ENCODE results near the gene CD164. TPM values are rescaled to one million over a fixed set of nuclear protein-coding genes. Genes with fewer than 3 reads are reported as not detected.

The CD164 gene
- total and polyA plus RNA-seq, 8 donors = 53.6 to 147 (median 104) TPM

DNA sequence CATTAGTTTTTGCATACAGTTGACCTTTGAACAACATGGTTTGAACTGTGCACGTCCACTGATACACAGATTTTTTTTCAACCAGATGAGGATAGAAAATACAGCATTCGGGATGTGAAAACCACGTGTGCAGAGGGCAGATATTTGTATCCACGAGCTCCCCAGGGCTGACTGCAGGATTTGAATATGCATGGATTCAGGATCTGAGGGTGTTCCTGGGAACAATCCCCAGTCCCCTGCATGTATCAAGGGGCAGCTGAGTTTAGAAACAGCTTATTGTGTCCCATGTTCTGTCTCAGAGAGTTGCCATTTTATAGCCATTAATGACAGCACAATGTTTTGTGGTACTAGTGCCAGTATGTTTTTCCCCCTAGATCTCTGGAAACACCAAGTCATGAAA, 53.6 kb downstream of the CD164 start:
- H3K27ac ChIP-seq = no peak overlapping the region
- no peak for FAIRE-seq
- intact Hi-C loops (cut with DNase I) = no loop called here
- no peaks in the 10 kb centered on the region for H3K27me3 ChIP-seq
- H3K4me3 ChIP-seq = no peak overlapping the region
- no peaks in the 10 kb centered on the region for H3K4me1 ChIP-seq
- H3K36me3 ChIP-seq = no peaks in the 10 kb centered on the region
- TF ChIP-seq, protein P1, sequence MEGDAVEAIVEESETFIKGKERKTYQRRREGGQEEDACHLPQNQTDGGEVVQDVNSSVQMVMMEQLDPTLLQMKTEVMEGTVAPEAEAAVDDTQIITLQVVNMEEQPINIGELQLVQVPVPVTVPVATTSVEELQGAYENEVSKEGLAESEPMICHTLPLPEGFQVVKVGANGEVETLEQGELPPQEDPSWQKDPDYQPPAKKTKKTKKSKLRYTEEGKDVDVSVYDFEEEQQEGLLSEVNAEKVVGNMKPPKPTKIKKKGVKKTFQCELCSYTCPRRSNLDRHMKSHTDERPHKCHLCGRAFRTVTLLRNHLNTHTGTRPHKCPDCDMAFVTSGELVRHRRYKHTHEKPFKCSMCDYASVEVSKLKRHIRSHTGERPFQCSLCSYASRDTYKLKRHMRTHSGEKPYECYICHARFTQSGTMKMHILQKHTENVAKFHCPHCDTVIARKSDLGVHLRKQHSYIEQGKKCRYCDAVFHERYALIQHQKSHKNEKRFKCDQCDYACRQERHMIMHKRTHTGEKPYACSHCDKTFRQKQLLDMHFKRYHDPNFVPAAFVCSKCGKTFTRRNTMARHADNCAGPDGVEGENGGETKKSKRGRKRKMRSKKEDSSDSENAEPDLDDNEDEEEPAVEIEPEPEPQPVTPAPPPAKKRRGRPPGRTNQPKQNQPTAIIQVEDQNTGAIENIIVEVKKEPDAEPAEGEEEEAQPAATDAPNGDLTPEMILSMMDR (IDR thresholded peaks at IDR 0.05) = no peak
- no peak for DNase-seq
- no peak for ATAC-seq
- H3K9me3 ChIP-seq = no peaks in the 10 kb centered on the region
- 66 to 68% methylated on average over 4 of the region's 4 CpGs for WGBS, 2 donors

GRCh38 chr6:109327959-109328358, 54.3 kb downstream of the CD164 start:
- intact Hi-C loops (cut with DNase I) = no loop called here
- Histone ChIP-seq H3K27ac (no peak overlapping the region), H3K4me1 (no peaks in the 10 kb centered on the region), H3K27me3 (no peaks in the 10 kb centered on the region), H3K36me3 (no peaks in the 10 kb centered on the region), H3K9me3 (no peaks in the 10 kb centered on the region), H3K4me3 (no peak overlapping the region)
- FAIRE-seq (no peak), DNase-seq (no peak), ATAC-seq (no peak)
- whole genome bisulfite sequencing, 2 donors = 88 to 100% methylated on average over 1 of the region's 1 CpG
- TF ChIP-seq, protein P1 (IDR thresholded peaks at IDR 0.05) = no peak

DNA sequence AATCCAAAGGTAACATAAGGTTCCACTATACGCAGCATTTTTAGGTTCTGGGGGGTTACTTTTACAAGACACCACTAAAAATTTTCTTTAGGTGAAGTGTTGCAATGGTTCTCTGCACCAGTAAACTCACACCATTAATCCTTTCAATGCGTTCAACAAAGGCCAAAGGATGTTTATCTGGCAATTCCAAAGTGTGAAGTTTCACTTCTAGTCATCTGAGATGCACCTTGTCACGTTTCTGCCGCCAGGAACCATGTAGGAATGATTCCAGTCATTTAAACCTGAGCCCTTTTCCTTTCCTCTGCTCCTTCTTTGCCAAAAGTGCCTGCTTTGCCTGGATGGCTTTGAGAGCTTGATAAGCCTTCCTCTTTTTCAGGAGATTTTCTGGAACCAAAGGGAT, 54.8 kb downstream of the CD164 start:
- no peak for ATAC-seq
- WGBS, 2 donors = 84 to 94% methylated on average over 4 of the region's 4 CpGs
- Histone ChIP-seq H3K4me1 (no peaks in the 10 kb centered on the region), H3K4me3 (no peak overlapping the region), H3K27me3 (no peaks in the 10 kb centered on the region), H3K27ac (no peak overlapping the region), H3K36me3 (no peaks in the 10 kb centered on the region), H3K9me3 (no peaks in the 10 kb centered on the region)
- TF ChIP-seq, protein P1 (IDR thresholded peaks at IDR 0.05) = no peak
- intact Hi-C loops (cut with DNase I) = no loop called here
- no peak for DNase-seq
- FAIRE-seq = no peak

DNA sequence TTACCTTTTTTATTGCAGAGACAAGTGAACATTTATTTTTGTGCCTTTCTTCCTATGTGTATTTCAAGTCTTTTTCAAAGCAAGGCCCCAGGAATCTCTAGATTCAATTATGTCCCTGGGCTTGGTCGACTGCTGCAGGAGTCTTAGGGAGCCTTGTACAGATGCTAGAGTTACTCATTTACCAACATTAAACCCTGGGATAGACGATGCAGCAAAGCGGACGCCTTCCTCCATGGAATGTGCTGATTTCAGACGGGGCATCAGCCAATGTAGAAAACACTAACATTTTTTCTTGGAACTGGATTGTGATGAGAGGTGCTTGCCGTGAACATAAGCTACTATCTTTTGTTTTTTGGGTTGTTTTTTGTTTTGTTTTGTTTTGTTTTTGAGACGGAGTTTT, 55.9 kb downstream of the CD164 start:
- Histone ChIP-seq H3K27me3 (no peaks in the 10 kb centered on the region), H3K27ac (no peak overlapping the region), H3K36me3 (no peaks in the 10 kb centered on the region), H3K4me3 (no peak overlapping the region), H3K9me3 (no peaks in the 10 kb centered on the region), H3K4me1 (no peaks in the 10 kb centered on the region)
- FAIRE-seq = no peak
- no peak for ATAC-seq
- TF ChIP-seq, protein P1 (IDR thresholded peaks at IDR 0.05) = no peak
- 69 to 77% methylated on average over 7 of the region's 7 CpGs for WGBS, 2 donors
- intact Hi-C loops (cut with DNase I) = no loop called here
- no peak for DNase-seq

DNA sequence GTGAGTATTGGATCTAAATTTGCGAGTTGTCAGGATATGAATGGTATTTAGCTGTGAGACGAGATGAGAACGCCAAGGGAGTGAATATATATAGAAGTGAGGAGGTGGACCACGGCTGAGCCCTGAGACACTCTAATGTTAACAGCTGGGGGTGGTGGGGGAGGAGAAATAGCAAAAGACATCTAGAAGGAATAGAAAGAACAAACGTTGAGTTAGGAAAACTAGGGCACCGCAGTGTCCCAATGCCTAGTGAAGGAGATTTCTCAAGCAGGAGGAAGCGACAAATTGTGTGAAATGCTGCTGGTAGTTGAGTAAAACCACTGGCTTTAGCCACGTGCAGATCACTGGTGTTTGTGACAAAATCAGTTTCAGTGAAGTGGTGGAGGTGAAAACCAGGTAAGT, 56.9 kb downstream of the CD164 start:
- FAIRE-seq (no peak), ATAC-seq (no peak), DNase-seq (no peak)
- Histone ChIP-seq H3K36me3 (no peaks in the 10 kb centered on the region), H3K4me1 (no peaks in the 10 kb centered on the region), H3K9me3 (no peaks in the 10 kb centered on the region), H3K4me3 (no peak overlapping the region), H3K27me3 (no peaks in the 10 kb centered on the region), H3K27ac (no peak overlapping the region)
- 77 to 88% methylated on average over 8 of the region's 8 CpGs for WGBS, 2 donors
- TF ChIP-seq, protein P1 (IDR thresholded peaks at IDR 0.05) = no peak
- intact Hi-C loops (cut with DNase I) = no loop called here
